Glutamatergic neuron (in vitro differentiated cells): ENCODE data around the gene ZFP37. TPM values are rescaled to one million over a fixed set of nuclear protein-coding genes. Genes with fewer than 3 reads are reported as not detected.
"Not testable (repeated sequence)": the region's sequence is repeated elsewhere in the genome, so short reads cannot be mapped to it uniquely, and the experiment has no call there.

Experiments used
- DNase-seq: peaks from one replicate; pipeline ENCODE4 v3.0.0; 2022
- H3K27ac Mint-ChIP-seq: one replicate; pipeline ENCODE4 v1.8.0; 2020; ENCODE audit warnings: mild to moderate bottlenecking, mixed read lengths, inconsistent platforms; ENCODE audit not compliant: unreplicated experiment
- H3K27me3 Mint-ChIP-seq: one replicate; pipeline ENCODE4 v1.8.0; 2020; ENCODE audit warnings: mild to moderate bottlenecking, moderate library complexity, mixed read lengths, inconsistent platforms; ENCODE audit not compliant: unreplicated experiment
- H3K36me3 Mint-ChIP-seq: one replicate; pipeline ENCODE4 v1.8.0; 2020; ENCODE audit warnings: mild to moderate bottlenecking, mixed read lengths, inconsistent platforms; ENCODE audit not compliant: unreplicated experiment
- H3K4me1 Mint-ChIP-seq: one replicate; pipeline ENCODE4 v1.8.0; 2020; ENCODE audit warnings: mild to moderate bottlenecking, low read depth, mixed read lengths, inconsistent platforms; ENCODE audit not compliant: unreplicated experiment
- H3K4me3 Mint-ChIP-seq: one replicate; pipeline ENCODE4 v1.8.0; 2020; ENCODE audit warnings: mild to moderate bottlenecking, mixed read lengths, inconsistent platforms; ENCODE audit not compliant: unreplicated experiment
- H3K9me3 Mint-ChIP-seq: one replicate; pipeline ENCODE4 v1.8.0; 2020; ENCODE audit warnings: mild to moderate bottlenecking, moderate library complexity, mixed read lengths, inconsistent platforms; ENCODE audit not compliant: unreplicated experiment
- CTCF ChIP-seq: fragments of 200-600 bp; sonication (generic); IDR thresholded peaks from one replicate; pipeline ENCODE4 v1.5.0; 2021; ENCODE audit not compliant: partially characterized antibody, unreplicated experiment
- long read RNA-seq: library from polyadenylated mRNA; unstranded; transcript quantifications from one replicate; pipeline ENCODE4 v2.0.0, GENCODE V29; 2020; ENCODE audit not compliant: unreplicated experiment
- total RNA-seq: library from RNA; stranded (reverse); fragmentation: NEBNext Ultra II Directional; extraction: Animal tissue kit (Norgen Biotek cat#: 25700); gene quantifications from one replicate; pipeline ENCODE4 v1.2.1, GENCODE V29; 2021; ENCODE audit not compliant: unreplicated experiment

The ZFP37 gene
- 7.9 TPM for total RNA-seq
- long read RNA-seq, full-length matches to known transcripts = 1 of 1 reads
- long read RNA-seq, partial matches to known transcripts = 0 of 1 reads
- long read RNA-seq, other reads (novel, unspliced or antisense) = 0 of 1 reads

DNA sequence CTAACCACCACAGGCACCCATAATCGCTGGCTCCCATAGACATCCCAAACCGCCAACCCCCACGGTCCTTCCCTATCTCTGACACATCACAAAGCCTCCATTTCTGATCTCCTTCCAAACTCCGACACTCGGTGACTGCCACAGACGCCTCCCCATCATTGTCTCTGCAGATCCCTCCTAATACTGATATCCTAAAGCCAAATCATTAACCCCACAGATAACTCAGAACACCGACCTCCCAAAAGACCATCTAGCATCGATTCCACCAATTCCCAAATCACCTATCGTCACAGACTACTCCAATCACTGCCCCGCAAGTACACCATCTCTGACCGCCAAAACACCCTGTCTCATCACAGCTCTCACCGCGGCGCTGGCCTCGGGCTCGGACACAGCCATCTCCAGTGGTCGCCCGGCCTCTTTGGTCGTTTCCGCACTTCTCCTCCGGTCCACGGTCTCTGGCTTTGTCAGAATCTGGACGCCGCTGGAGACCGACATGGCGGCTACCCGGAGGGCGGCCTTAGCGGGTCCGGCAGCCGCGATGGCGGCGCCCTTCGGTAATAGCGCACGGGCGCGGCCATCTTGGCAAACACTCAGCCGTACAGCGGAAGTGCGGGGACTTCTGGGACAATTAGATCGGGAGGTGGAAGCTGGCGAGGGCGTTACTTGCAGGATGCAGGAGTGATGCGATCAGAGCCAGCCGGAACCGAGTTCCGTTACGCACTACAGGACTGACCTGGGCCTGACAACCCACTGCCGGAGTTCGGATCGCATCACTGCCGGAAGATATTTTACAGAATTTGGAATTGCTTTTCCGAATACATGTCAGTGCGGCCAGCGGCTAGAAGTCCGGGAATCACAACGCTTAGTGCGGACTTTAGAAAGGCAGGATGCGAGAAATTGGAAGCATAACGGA lies at the start of gene ZFP37:
Gene ZFP37, minus strand, starts transcription at position 534 of the 916 bp plus-strand sequence. Its CDS starts 36 bp downstream, at position 498.
- Mint-ChIP-seq H3K4me1 (no peaks in the 10 kb centered on the region), H3K9me3 (peaks cover 8% of the 10 kb centered on the region)
- DNase-seq = peak; percentile 88

GRCh38 chr9:113105345-113105744 lies 48.8 kb upstream of the ZFP37 start:
- not testable (repeated sequence) for H3K27ac Mint-ChIP-seq, H3K36me3 Mint-ChIP-seq, H3K9me3 Mint-ChIP-seq, H3K4me3 Mint-ChIP-seq, DNase-seq, H3K27me3 Mint-ChIP-seq, H3K4me1 Mint-ChIP-seq

More for the DNA sequence above, at the start of gene ZFP37:
- Mint-ChIP-seq H3K4me3 (no peak within 1 kb of the TSS), H3K36me3 (peaks cover 10% of the 10 kb centered on the region), H3K27me3 (peaks cover 9% of the 10 kb centered on the region), H3K27ac (no peak within 1 kb of the TSS)
- TF ChIP-seq CTCF = no peak

- H3K36me3 Mint-ChIP-seq = no peaks in the 10 kb centered on the region
- TF ChIP-seq CTCF = no peak
- peaks cover 7% of the 10 kb centered on the region for H3K27me3 Mint-ChIP-seq
- no peak overlapping the region for H3K27ac Mint-ChIP-seq
- DNase-seq = no peak
- no peaks in the 10 kb centered on the region for H3K4me1 Mint-ChIP-seq
- peaks cover 3% of the 10 kb centered on the region for H3K9me3 Mint-ChIP-seq
- no peak overlapping the region for H3K4me3 Mint-ChIP-seq
Measured at GRCh38 chr9:113095561-113095960, 39.0 kb upstream of the ZFP37 start.

DNA sequence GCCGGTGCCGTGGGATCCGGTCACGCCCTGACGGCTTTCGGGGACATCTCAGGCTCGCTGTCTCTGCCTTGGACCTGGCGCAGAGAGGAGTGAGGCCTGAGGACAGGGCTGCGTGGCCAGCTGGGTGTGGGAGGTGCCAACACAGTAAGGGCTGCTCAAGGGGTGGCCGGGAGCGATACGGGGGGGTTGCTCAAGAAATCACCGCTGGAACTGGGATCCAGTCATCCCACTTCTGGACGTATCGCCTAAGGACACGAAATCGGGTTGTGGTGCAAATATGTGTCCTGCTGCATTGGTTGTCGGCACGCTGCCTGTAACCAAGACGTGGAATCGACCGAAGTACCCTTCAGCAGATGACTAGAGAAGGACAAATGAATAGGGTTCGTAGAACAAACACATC lies 33.4 kb upstream of the ZFP37 start:
- H3K36me3 Mint-ChIP-seq, DNase-seq, H3K4me1 Mint-ChIP-seq, H3K4me3 Mint-ChIP-seq, H3K9me3 Mint-ChIP-seq, H3K27me3 Mint-ChIP-seq: not testable (repeated sequence)
- peak overlapping the region; percentile 46 for H3K27ac Mint-ChIP-seq

- H3K4me1 Mint-ChIP-seq, H3K4me3 Mint-ChIP-seq, H3K27me3 Mint-ChIP-seq, H3K27ac Mint-ChIP-seq, H3K36me3 Mint-ChIP-seq, DNase-seq, H3K9me3 Mint-ChIP-seq: not testable (repeated sequence)
Measured at GRCh38 chr9:113089143-113089505, 32.6 kb upstream of the ZFP37 start.

DNA sequence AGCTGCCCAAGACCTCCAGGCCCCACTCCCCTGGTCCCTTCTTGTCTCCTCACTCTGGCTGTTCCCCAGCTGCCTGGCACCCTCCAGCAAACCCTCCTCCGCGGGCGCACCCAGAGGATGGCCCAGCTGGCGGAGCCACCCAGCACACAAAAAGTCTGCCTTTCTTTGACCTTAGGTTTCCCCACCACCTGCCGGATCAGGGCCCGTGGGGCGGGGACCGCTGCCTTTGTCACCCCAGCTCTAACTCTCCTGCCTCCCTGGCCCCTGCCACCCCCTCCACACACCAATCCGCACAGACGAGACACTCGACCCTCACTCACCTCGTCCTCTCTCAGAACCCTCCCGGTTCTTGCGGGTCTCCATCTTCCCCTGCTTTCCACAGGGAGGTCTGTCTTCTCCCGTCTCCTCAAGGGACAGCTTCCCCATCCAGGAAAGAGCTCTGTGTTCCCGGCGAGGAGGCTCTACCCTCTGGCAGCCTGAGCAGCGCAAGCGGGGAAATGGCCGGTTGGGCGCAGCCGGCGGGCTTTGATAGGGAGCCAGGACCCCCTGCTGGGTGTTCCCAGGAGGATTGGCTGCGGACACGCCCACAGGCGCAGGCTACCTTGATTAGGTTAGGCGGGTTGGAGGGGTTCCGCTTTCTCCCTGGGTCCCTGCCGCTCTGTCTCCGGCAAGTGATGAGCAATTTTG lies 32.1 kb upstream of the ZFP37 start:
- not testable (repeated sequence) for DNase-seq, H3K27me3 Mint-ChIP-seq, H3K9me3 Mint-ChIP-seq, H3K4me3 Mint-ChIP-seq, H3K27ac Mint-ChIP-seq, H3K36me3 Mint-ChIP-seq, H3K4me1 Mint-ChIP-seq

DNA sequence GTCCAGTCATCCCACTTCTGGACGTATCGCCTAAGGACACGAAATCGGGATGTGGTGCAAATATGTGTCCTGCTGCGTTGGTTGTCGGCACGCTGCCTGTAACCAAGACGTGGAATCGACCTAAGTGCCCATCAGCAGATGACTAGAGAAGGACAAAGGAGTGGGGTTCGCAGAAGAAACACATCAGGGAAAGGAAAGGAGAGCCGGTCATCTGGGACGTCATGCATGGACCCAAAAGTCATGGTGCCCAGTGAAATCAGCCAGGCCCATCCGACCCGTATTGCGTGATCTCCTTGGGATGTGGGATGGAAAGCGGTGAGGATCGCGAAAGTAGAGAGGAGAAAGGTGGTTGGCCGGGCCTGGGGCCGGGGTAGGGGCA lies 6.4 kb upstream of the ZFP37 start:
- H3K27me3 Mint-ChIP-seq, DNase-seq, H3K27ac Mint-ChIP-seq, H3K9me3 Mint-ChIP-seq, H3K4me3 Mint-ChIP-seq, H3K4me1 Mint-ChIP-seq: not testable (repeated sequence)
- peaks cover 10% of the 10 kb centered on the region for H3K36me3 Mint-ChIP-seq

DNA sequence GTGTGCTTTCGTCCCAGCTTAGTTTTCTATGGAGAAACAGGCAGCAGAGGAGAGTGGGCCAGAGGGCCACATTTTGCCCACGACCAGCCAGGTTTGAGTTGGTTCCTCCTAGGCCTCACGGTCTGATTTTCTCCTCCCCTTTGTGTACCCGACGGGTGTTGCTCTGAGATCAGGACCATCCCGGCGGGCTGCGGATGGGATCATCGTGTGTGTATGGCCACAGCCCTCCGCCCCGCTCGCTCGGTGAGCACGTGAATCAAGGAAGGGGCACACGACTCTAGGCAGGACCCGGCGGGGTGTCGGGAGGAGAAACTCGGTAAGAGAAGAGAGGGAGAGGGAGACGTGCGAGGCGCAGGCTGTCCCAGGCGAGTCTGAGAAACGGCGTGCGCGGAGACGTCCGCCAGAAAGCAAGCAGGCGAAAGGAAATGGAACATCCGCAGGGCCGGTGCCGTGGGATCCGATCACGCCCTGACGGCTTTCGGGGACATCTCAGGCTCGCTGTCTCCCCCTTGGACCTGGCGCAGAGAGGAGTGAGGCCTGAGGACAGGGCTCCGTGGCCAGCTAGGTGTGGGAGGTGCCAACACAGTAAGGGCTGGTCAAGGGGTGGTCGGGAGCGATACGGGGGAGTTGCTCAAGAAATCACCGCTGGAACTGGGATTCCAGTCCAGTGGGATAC lies 5.9 kb upstream of the ZFP37 start:
- not testable (repeated sequence) for H3K9me3 Mint-ChIP-seq, H3K4me1 Mint-ChIP-seq, H3K4me3 Mint-ChIP-seq, H3K27ac Mint-ChIP-seq, H3K27me3 Mint-ChIP-seq, DNase-seq
- peaks cover 10% of the 10 kb centered on the region for H3K36me3 Mint-ChIP-seq

DNA sequence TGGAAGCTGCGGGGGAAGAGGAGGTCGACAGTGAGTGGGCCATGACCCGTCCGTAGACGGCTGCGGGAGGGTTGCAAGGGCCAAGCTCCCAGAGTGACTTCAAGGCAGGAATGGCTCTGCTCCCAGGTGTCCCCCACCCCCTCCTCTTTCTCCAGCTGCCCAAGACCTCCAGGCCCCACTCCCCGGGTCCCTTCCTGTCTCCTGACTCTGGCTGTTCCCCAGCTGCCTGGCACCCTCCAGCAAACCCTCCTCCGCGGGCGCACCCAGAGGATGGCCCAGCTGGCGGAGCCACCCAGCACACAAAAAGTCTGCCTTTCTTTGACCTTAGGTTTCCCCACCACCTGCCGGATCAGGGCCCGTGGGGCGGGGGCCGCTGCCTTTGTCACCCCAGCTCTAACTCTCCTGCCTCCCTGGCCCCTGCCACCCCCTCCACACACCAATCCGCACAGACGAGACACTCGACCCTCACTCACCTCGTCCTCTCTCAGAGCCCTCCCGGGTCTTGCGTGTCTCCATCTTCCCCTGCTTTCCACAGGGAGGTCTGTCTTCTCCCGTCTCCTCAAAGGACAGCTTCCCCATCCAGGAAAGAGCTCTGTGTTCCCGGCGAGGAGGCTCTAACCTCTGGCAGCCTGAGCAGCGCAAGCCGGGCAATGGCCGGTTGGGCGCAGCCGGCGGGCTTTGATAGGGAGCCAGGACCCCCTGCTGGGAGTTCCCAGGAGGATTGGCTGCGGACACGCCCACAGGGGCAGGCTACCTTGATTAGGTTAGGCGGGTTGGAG lies 4.7 kb upstream of the ZFP37 start:
- H3K27me3 Mint-ChIP-seq, H3K4me3 Mint-ChIP-seq, H3K4me1 Mint-ChIP-seq, H3K9me3 Mint-ChIP-seq, H3K27ac Mint-ChIP-seq: not testable (repeated sequence)
- DNase-seq = peak; percentile 10
- H3K36me3 Mint-ChIP-seq = peaks cover 10% of the 10 kb centered on the region
